Measurements from ENCODE around the gene GJC3.
"Not testable (repeated sequence)": the region's sequence is repeated elsewhere in the genome, so short reads cannot be mapped to it uniquely, and the experiment has no call there.

Gene GJC3, protein sequence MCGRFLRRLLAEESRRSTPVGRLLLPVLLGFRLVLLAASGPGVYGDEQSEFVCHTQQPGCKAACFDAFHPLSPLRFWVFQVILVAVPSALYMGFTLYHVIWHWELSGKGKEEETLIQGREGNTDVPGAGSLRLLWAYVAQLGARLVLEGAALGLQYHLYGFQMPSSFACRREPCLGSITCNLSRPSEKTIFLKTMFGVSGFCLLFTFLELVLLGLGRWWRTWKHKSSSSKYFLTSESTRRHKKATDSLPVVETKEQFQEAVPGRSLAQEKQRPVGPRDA

DNA sequence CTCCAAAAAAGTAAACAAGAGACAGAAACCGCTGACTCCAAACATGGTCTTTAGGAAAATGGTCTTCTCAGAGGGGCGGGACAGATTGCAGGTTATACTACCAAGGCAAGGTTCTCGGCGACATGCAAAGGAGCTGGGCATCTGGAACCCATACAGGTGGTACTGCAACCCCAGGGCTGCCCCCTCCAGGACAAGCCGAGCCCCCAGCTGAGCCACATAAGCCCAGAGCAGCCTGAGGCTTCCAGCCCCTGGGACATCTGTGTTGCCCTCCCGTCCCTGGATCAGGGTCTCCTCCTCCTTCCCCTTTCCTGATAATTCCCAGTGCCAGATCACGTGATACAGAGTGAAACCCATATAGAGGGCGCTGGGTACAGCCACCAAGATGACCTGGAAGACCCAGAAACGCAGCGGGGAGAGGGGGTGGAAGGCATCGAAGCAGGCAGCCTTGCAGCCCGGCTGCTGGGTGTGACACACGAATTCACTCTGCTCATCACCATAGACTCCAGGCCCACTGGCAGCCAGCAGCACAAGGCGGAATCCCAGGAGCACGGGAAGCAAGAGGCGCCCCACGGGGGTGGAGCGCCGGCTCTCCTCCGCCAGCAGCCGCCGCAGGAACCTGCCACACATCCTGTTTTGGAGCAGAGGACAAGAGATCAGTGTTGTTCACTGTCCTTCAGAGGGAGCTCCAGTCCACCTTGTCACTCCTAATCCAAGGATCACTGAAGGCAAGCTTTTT is at the start of gene GJC3:
Gene GJC3, minus strand, starts transcription at position 627 of the 736 bp plus-strand sequence. Its CDS starts 0 bp downstream, at position 627.
- TF ChIP-seq POLR2A (IDR thresholded peaks at IDR 0.05; ENCODE audit: low read length) = no peak
- no peak for TF ChIP-seq GATA1 (IDR thresholded peaks at IDR 0.05; ENCODE audit: low read depth, low read length)
- no peak for DNase-seq

DNA sequence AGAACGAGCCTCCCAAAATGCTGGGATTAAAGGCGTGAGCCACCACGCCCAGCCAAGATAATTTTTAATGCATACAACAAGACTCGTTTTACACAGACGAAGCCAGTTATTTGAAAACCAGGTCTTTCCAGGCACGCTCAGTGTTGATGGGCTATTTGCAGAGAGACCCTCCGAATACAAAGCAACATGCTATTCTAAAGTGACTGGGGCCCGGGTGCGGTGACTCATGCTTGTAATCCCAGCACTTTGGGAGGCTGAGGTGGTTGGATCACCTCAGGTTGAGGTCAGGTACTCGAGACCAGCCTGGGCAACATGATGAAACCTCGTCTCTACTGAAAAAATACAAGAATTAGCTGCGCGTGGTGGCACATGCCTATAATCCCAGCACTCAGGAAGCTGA is 47.2 kb upstream of the GJC3 start:
- no peak for DNase-seq
- TF ChIP-seq GATA1 (IDR thresholded peaks at IDR 0.05; ENCODE audit: low read depth, low read length) (no peak), POLR2A (IDR thresholded peaks at IDR 0.05; ENCODE audit: low read length) (no peak)

DNA sequence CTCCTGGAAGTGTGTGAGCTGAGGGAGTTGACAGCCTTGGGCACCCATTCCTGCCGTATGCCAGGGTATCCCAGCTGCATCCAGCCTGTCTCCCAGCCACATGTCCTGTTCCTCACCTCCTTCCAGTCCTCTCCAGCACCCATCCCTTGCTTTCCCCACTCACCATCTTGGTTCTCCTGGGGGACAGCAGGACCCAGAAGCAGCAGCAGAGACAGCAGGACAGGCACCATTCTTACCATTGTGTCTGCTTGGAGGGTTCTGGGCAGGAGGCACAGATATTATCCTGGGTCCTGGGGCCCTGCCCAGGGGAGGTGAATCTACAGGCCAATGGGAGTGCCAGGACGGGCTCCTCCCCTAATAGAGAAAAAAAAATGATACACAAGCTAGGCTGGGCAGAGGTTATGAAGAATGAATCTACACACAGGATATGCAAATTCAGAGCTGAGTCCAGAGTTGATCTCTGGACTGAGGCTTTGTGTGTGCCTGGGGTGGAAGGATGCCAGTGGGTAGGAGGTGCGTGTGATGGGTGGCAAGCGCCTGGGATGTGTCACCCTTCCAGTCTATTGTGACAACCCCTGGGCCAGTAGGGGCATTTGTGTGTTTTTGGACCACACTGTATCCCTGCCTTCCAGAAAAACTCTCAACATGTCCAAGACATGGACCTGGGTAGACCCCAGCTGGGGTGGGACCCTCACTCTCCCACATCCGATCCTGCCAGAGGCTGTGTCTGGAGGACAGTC is 46.5 kb upstream of the GJC3 start, which contains the start of gene AZGP1:
Gene AZGP1, minus strand, starts transcription at position 250 of the 740 bp plus-strand sequence. Its CDS starts 11 bp downstream, at position 239.
- no peak for TF ChIP-seq GATA1 (IDR thresholded peaks at IDR 0.05; ENCODE audit: low read depth, low read length)
- no peak for TF ChIP-seq POLR2A (IDR thresholded peaks at IDR 0.05; ENCODE audit: low read length)
- peak; percentile 10 to 45 for DNase-seq

DNA sequence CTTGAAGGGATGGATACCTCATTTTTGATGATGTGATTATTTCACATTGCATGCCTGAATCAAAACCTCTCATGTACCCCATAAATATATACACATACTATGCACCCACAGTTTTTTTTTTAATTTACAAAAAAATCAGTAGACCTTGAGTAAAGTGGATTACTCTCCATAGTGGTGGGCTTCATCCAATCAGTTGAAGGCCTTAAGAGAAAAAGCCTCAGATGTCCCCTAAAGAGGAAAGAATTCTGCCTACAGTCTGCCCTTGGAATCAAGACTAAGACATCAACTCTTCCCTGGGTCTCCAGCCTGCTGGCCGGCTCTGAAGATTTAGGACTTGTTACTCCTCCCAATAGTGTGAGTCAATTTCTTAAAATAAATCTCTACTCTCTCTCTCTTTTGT is 45.3 kb upstream of the GJC3 start:
- DNase-seq = no peak
- TF ChIP-seq POLR2A (IDR thresholded peaks at IDR 0.05; ENCODE audit: low read length) (no peak), GATA1 (IDR thresholded peaks at IDR 0.05; ENCODE audit: low read depth, low read length) (no peak)

DNA sequence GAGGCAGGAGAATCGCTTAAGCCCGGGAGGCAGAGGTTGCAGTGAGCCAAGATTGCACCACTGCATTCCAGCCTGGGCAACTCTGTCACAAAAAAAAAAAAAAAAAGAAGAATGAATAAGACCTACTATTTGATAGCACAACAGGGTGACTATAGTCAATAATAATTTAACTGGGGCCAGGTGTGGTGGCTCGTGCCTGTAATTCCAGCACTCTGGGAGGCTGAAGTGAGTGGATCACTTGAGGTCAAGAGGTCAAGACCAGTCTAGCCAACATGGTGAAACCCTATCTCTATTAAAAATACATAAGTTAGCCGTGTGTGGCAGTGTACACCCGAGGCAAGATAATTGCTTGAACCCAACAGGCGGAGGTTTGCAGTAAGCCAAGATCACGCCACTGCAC is 44.4 kb upstream of the GJC3 start:
- not testable (repeated sequence) for DNase-seq

DNA sequence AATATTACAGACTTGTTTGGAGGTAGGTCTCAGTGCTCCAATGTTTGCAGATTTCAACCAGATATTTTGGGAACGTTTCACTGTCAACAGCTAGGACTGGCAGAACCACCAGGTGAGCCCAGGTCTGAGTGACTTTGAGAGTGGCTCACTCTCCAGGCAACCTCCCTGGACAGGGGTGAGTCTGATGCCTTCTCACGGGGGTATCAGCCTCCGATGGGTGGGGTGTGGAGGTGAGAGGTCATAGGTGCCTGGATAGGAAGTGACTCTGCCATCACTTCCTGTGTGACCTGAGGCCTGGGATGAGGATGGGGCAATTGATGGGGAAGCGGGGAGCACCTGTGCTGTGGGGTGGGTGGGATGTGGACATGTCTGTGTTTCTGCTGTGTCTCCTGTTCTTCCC is 41.8 kb upstream of the GJC3 start:
- TF ChIP-seq POLR2A (IDR thresholded peaks at IDR 0.05; ENCODE audit: low read length) (no peak), GATA1 (IDR thresholded peaks at IDR 0.05; ENCODE audit: low read depth, low read length) (no peak)
- no peak for DNase-seq

DNA sequence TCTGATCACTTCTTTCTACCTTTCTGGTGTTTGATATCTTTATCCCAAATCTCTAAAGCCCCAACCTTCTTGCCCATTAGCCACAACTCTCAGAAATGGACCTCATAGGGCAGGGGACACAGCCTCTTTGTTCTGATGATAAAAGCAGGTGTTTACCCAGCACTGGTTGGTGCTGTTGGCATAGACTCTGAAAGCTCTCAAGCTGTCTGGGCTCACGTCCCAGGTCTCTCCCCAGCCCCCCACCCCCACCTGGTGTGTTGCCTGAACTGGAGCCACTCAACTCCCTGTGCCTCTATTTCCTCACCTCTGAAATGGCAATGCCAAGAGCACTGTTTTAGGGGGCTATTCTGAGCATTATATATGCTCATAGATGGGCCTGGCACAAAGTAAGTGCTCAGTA is 40.4 kb upstream of the GJC3 start:
- not testable (repeated sequence) for DNase-seq

DNA sequence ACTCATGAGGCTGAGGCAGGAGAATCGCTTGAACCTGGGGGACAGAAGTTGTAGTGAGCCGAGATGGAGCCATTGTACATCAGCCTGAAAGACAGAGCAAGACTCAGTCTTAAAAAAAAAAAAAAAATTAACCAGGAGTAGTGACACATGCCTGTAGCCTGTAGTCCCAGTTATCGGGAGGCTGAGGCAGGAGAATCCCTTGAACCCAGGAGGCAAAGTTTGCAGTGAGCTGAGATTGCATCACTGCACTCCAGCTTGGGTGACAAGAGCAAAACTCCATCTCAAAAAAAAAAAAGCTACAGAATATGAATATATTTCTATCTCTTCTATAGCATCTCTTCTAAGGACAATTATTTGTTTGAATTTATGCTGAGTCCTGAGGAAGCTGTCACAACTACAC is 39.9 kb upstream of the GJC3 start:
- DNase-seq = no peak
- no peak for TF ChIP-seq POLR2A (IDR thresholded peaks at IDR 0.05; ENCODE audit: low read length)
- no peak for TF ChIP-seq GATA1 (IDR thresholded peaks at IDR 0.05; ENCODE audit: low read depth, low read length)

DNA sequence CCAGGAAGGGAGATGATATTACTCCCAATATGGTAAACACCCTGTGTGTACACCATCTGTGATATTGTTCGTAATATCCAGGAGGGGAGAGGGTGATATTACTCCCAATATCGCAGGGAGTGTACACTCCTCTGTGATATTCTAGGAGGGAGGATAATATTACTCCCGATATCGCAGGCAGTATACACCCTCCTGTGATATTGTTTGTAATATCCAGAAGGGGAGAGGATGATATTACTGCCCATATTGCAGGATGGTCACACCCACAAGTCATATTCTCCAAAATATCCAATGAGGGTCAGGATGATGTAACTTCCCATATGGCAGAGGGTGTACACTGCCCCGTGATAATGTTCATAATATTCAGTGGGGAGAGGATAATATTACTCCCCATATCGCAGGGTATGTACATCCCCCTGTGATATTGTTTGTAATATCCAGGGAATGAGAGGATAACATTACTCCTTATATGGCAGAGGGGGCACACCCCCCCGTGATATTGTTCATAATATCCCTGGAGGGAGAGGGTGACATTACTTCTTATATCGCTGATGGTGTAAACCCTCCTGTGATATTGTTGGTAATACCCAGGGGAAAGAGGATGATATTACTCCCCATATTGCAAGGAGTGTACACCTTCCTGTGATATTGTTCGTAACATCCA is 29.3 kb upstream of the GJC3 start:
- TF ChIP-seq GATA1 (IDR thresholded peaks at IDR 0.05; ENCODE audit: low read depth, low read length) (no peak), POLR2A (IDR thresholded peaks at IDR 0.05; ENCODE audit: low read length) (no peak)
- DNase-seq = no peak

DNA sequence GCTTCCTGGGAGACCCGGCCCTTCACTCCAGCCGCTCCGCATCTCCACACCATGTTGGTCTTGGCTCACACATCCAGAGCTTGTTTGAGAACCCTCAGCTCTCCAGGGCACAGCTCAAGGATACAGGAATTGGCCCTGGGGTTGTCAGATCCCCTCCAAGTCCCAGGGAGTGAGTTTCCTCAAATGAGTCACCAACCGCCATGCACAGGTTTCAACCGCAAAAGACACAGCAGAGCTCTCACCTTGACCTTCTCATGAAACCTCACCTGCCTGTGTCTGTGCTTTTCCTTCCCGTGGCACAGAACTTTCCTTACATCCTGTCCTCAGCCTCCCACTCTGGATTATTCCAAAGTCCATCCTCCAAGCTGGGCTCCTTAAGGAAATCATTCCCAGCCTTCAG is 25.8 kb upstream of the GJC3 start:
- no peak for TF ChIP-seq POLR2A (IDR thresholded peaks at IDR 0.05; ENCODE audit: low read length)
- TF ChIP-seq GATA1 (IDR thresholded peaks at IDR 0.05; ENCODE audit: low read depth, low read length) = no peak

DNA sequence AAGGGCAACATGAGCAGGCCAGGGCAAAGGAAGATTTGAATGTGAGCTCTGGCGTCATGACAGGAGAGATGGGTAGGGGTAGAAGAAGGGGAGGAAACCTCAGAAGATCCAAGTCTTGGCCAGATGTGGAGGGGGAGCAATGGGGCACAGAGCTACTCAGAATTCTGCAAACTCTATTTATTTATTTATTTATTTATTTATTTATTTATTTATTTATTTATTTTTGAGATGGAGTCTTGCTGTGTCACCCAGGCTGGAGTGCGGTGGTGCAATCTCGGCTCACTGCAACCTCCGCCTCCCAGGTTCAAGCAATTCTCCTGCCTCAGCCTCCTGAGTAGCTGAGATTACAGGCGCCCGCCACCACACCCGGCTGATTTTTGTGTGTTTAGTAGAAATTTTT is 25.2 kb upstream of the GJC3 start:
- DNase-seq = not testable (repeated sequence)

More for the DNA sequence above, 25.8 kb upstream of the GJC3 start:
- no peak for DNase-seq

DNA sequence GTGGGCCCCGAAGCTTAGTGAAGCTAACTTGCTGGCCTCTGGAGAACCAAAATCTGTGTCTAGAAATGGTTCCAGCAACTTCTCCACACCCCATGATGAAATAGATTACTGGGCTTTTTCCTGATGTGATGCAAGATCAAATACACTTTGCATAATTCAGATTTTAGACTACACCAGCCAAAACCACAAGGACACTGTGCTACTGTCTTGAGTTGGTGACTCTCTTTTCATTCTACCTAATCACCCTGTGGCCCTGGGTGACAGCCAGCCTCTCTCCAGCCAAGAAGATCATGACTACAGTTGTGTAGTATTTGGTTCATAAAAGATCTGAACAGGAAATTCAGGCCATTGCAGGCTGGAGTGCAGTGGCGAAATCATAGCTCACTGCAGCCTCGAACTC is 24.2 kb upstream of the GJC3 start:
- DNase-seq = no peak
- TF ChIP-seq GATA1 (IDR thresholded peaks at IDR 0.05; ENCODE audit: low read depth, low read length) (no peak), POLR2A (IDR thresholded peaks at IDR 0.05; ENCODE audit: low read length) (no peak)

DNA sequence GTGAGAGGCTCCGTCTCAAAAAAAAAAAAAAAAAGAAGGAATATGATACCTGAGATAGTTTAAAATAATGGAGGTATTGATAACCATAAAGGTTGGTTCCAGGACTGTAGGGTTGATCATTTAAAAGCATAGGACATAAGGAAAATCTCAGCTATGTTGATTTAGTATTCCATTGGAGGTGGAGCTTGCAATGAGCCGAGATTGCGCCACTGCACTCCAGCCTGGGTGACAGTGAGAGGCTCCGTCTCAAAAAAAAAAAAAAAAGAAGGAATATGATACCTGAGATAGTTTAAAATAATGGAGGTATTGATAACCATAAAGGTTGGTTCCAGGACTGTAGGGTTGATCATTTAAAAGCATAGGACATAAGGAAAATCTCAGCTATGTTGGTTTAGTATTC is 23.2 kb upstream of the GJC3 start:
- not testable (repeated sequence) for DNase-seq

DNA sequence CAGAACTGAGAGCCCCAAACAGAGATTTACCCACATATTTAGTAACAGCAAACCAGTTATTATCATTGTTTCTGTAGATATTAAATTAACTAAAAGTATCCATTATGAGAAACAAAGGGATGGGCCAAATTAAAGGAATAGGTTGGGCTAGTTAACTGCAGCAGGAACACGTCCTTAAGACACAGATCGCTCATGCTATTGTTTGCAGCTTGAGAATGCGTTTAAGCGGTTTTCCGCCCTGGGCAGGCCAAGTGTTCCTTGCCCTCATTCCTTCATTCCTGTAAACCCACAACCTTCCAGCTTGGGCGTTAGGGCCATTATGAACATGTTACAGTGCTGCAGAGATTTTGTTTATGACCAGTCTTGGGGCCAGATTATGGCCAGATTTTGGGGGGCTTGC is 21.4 kb upstream of the GJC3 start:
- not testable (repeated sequence) for DNase-seq
